ENCODE measurements around the gene ADK. TPM values are rescaled to one million over a fixed set of nuclear protein-coding genes. Genes with fewer than 3 reads are reported as not detected.

The ADK gene
- total RNA-seq, 1 donor: 57.9 TPM

- H3K4me3 ChIP-seq (ENCODE audit: low read depth, low read length): no peak overlapping the region
- no peak for DNase-seq (ENCODE audit: low read depth)
- TF ChIP-seq, protein P1, sequence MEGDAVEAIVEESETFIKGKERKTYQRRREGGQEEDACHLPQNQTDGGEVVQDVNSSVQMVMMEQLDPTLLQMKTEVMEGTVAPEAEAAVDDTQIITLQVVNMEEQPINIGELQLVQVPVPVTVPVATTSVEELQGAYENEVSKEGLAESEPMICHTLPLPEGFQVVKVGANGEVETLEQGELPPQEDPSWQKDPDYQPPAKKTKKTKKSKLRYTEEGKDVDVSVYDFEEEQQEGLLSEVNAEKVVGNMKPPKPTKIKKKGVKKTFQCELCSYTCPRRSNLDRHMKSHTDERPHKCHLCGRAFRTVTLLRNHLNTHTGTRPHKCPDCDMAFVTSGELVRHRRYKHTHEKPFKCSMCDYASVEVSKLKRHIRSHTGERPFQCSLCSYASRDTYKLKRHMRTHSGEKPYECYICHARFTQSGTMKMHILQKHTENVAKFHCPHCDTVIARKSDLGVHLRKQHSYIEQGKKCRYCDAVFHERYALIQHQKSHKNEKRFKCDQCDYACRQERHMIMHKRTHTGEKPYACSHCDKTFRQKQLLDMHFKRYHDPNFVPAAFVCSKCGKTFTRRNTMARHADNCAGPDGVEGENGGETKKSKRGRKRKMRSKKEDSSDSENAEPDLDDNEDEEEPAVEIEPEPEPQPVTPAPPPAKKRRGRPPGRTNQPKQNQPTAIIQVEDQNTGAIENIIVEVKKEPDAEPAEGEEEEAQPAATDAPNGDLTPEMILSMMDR (IDR thresholded peaks at IDR 0.05; ENCODE audit: insufficient read depth, low read depth, low read length): no peak
Measured at GRCh38 chr10:74530981-74531380, 380.0 kb downstream of the ADK start.

- no peak for DNase-seq (ENCODE audit: low read depth)
- TF ChIP-seq, protein P1 (IDR thresholded peaks at IDR 0.05; ENCODE audit: insufficient read depth, low read depth, low read length): no peak
Measured at GRCh38 chr10:74539317-74539716, 388.3 kb downstream of the ADK start.

GRCh38 chr10:74541375-74541774, 390.4 kb downstream of the ADK start:
- TF ChIP-seq, protein P1 (IDR thresholded peaks at IDR 0.05; ENCODE audit: insufficient read depth, low read depth, low read length): no peak
- DNase-seq (ENCODE audit: low read depth): no peak
- H3K4me3 ChIP-seq (ENCODE audit: low read depth, low read length): no peak overlapping the region

More at GRCh38 chr10:74539317-74539716, 388.3 kb downstream of the ADK start:
- no peak overlapping the region for H3K4me3 ChIP-seq (ENCODE audit: low read depth, low read length)

DNA sequence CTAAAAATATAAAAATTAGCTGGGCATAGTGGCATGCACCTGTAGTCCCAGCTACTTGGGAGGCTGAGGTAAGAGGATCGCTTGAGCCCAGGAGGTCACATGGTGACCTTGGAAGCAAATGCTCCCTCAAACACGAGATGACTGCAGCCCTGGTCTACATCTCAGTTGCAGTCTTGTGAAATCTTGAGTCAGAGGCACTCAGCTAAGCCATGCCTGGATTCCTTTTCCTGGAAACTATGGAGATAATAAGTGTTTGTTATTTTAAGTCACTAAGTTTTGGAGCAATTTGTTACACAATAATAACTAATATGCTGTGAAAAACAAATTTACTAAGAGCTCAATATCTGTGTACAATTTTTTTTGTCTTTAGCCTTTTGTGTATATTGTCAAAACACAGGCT, 391.1 kb downstream of the ADK start:
- no peak overlapping the region for H3K4me3 ChIP-seq (ENCODE audit: low read depth, low read length)
- TF ChIP-seq, protein P1 (IDR thresholded peaks at IDR 0.05; ENCODE audit: insufficient read depth, low read depth, low read length): no peak
- DNase-seq (ENCODE audit: low read depth): peak; percentile 97

- TF ChIP-seq, protein P1 (IDR thresholded peaks at IDR 0.05; ENCODE audit: insufficient read depth, low read depth, low read length): no peak
- no peak overlapping the region for H3K4me3 ChIP-seq (ENCODE audit: low read depth, low read length)
- peak; percentile 37 for DNase-seq (ENCODE audit: low read depth)
Measured at GRCh38 chr10:74543276-74543675, 392.3 kb downstream of the ADK start.

DNA sequence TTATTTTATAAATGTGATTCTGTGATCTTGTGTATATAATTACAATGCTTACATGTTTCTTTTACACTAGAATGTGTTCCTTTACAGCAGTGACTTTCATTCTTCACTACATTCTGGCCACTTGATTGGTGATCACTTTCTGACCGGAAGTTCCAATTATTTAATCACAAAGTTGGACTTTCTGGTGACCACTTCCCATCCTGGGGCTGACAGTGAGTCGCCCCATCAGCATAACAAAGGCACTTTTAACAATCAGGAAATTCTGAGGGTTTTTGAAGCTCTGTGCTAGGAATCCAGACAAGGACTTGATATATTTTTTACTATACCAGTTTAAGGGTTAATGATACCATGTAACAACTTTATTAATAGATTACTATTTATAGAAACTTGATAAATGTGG, 393.1 kb downstream of the ADK start:
- TF ChIP-seq, protein P1 (IDR thresholded peaks at IDR 0.05; ENCODE audit: insufficient read depth, low read depth, low read length): no peak
- no peak overlapping the region for H3K4me3 ChIP-seq (ENCODE audit: low read depth, low read length)
- no peak for DNase-seq (ENCODE audit: low read depth)

DNA sequence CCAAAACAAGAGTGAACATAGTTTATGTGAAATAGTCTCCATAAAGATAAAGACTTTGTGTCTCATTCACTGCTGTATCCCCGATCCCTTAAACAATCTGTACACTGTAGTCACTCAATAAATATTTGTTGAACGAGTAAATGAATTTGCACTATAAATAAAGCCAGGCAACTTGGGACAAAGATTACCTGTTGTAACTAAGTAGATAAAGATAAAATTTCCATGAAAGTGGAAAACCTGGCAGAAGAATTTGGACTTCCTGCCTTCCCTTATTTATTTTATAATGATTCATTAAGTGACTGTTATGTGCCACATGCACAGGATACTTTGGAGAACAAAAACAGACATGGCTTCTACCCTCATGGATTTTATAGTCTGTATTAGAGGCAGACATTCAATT, 397.7 kb downstream of the ADK start:
- DNase-seq (ENCODE audit: low read depth): no peak
- no peak overlapping the region for H3K4me3 ChIP-seq (ENCODE audit: low read depth, low read length)
- TF ChIP-seq, protein P1 (IDR thresholded peaks at IDR 0.05; ENCODE audit: insufficient read depth, low read depth, low read length): no peak
